CD4-positive, alpha-beta T cell (primary cell): Measurements from ENCODE around the gene CGB8. TPM values are rescaled to one million over a fixed set of nuclear protein-coding genes. Genes with fewer than 3 reads are reported as not detected.
"Not testable (repeated sequence)": the region's sequence is repeated elsewhere in the genome, so short reads cannot be mapped to it uniquely, and the experiment has no call there.

Source experiments
- ATAC-seq: fragments of 200-7000 bp; cut with Tn5 transposase; one replicate; pipeline ENCODE4 v1.10.0; 2022; ENCODE audit warnings: mild to moderate bottlenecking; ENCODE audit not compliant: poor library complexity
- CTCF ChIA-PET: fragments of 350-600 bp; sonication (Branson Sonifier 250); formaldehyde crosslinking; loops from one replicate; lab custom pipeline; 2021; ENCODE audit warnings: antibody characterized with exemption, inconsistent platforms; lab: Charles Lee
- POLR2A ChIA-PET: fragments of 350-600 bp; sonication (Branson Sonifier 250); formaldehyde crosslinking; loops from one replicate; lab custom pipeline; 2021; ENCODE audit warnings: antibody characterized with exemption, inconsistent platforms; lab: Charles Lee
- DNase-seq, 14 experiments: peaks; one replicate each; pipeline ENCODE4 v3.0.0-alpha.2; 2013 to 2020; ENCODE audit warnings: mixed read lengths in 2 of 14
- H3K27ac ChIP-seq, 2 donors: one replicate each; pipeline versions ENCODE4 v1.5.1 to v1.7.0; 2013; ENCODE audit warnings: low read length in 2 of 2, low read depth in 1 of 2, mild to moderate bottlenecking in 1 of 2
- H3K27me3 ChIP-seq, 2 experiments: 1 replicate in 1 of 2; 2 replicates in 1 of 2; pipeline versions ENCODE4 v1.6.1 to v1.7.0; 2013; ENCODE audit warnings: low read length in 2 of 2, control low read depth in 1 of 2, mild to moderate bottlenecking in 1 of 2, moderate library complexity in 1 of 2; ENCODE audit not compliant: insufficient read depth in 2 of 2, control insufficient read depth in 1 of 2
- H3K36me3 ChIP-seq: one replicate; pipeline ENCODE4 v1.6.1; 2013; ENCODE audit warnings: low read length, control low read depth; ENCODE audit not compliant: insufficient read depth
- H3K4me1 ChIP-seq: one replicate; pipeline ENCODE4 v1.6.1; 2013; ENCODE audit warnings: low read length, control low read depth; ENCODE audit not compliant: insufficient read depth
- H3K4me3 ChIP-seq: one replicate; pipeline ENCODE4 v1.5.1; 2013; ENCODE audit warnings: mild to moderate bottlenecking, low read length, moderate library complexity
- H3K9me3 ChIP-seq, 2 experiments: 1 replicate in 1 of 2; 2 replicates in 1 of 2; pipeline versions ENCODE4 v1.6.1 to v1.7.0; 2013; ENCODE audit warnings: low read length in 2 of 2, mild to moderate bottlenecking in 2 of 2, control low read depth in 1 of 2, moderate library complexity in 1 of 2; ENCODE audit not compliant: control insufficient read depth in 1 of 2, insufficient read depth in 1 of 2
- H3K27ac Mint-ChIP-seq: one replicate; pipeline ENCODE4 v1.8.0; 2020; ENCODE audit warnings: mixed read lengths
- H3K27me3 Mint-ChIP-seq: one replicate; pipeline ENCODE4 v1.8.0; 2021; ENCODE audit warnings: mixed read lengths
- H3K36me3 Mint-ChIP-seq: one replicate; pipeline ENCODE4 v1.8.0; 2021; ENCODE audit warnings: low read depth, mixed read lengths
- H3K4me1 Mint-ChIP-seq: one replicate; pipeline ENCODE4 v1.8.0; 2021; ENCODE audit warnings: low read depth, mixed read lengths
- H3K4me3 Mint-ChIP-seq: one replicate; pipeline ENCODE4 v1.8.0; 2020; ENCODE audit warnings: mild to moderate bottlenecking, mixed read lengths
- H3K9me3 Mint-ChIP-seq: one replicate; pipeline ENCODE4 v1.8.0; 2020; ENCODE audit warnings: mixed read lengths
- intact Hi-C, 2 experiments: fragments of 100-400 bp; cut with DNase I in 1 of 2; cut with micrococcal nuclease in 1 of 2; formaldehyde crosslinking; loops; one replicate each; pipeline versions ENCODE4 v1.15.1 to v1.9.0; 2023 to 2025; cut with DNase I, micrococcal nuclease
- total RNA-seq, 174 experiments: library from RNA in 2 of 174; stranded (reverse) in 2 of 174; gene quantifications; one replicate each; pipeline ENCODE4 v1.2.3 and lab custom pipeline; 2021 to 2026
- TF ChIP-seq, protein P1 (sequence below): fragments of 200-600 bp; IDR thresholded peaks from one replicate; pipeline ENCODE4 v1.8.0; 2022; ENCODE audit warnings: antibody characterized with exemption, mild to moderate bottlenecking

CGB8 gene
- total RNA-seq, 2 experiments from 2014 or later, result not detected

DNA sequence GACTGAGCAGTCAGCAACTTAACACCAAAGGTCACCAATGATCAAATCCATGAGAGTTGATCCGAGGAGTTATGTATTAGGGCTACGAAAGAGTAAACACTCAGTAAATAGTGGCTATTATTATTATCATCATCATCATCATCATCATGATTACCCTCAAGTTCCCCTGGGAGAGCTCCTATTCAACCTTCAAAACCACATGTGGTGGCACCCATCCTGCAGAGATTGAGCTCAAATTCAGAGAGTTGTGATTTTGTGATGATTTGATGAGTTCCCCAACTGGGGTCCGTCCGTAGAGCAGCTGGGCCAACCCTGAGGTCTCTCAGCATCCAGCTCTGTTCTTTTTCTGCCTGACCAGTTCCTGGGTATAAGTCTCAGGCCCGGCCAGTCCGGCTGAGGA lies 23.8 kb downstream of the CGB8 start:
- H3K27me3 Mint-ChIP-seq, CTCF ChIA-PET, H3K27me3 ChIP-seq, H3K27ac ChIP-seq, POLR2A ChIA-PET, H3K36me3 Mint-ChIP-seq, intact Hi-C loops, ATAC-seq, H3K9me3 Mint-ChIP-seq, H3K27ac Mint-ChIP-seq, H3K4me3 Mint-ChIP-seq, H3K36me3 ChIP-seq, H3K9me3 ChIP-seq, DNase-seq, H3K4me3 ChIP-seq: not testable (repeated sequence)
- H3K4me1 ChIP-seq, result peaks cover 12% of the 10 kb centered on the region
- H3K4me1 Mint-ChIP-seq, result peaks cover 11% of the 10 kb centered on the region

DNA sequence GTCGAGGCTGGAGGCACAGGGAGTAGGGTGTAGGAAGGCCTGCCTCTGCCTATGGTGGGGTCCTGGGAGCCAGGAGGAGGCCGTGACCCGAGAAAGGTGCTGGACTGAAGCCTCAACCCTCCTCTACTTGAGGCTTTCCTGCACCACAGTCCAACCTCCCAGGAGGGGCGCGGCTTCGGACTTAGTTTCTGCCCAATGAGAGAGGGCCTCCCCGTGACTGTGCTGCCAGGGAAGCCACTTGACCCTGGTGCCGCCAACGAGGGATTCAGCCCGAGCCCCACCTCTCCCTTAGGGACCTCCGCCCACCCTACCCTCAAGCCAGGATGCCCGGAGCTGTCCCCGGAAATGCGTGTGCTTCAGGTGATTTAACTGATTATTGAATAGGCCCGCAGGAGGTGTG lies 24.7 kb downstream of the CGB8 start, which contains the start of gene CGB3:
CGB3 (minus strand) TSS at position 101 of the 400 bp plus-strand sequence. CDS start 362 bp downstream, outside the sequence.
- H3K36me3 Mint-ChIP-seq, H3K27me3 ChIP-seq, DNase-seq, POLR2A ChIA-PET, H3K36me3 ChIP-seq, H3K27ac ChIP-seq, H3K27me3 Mint-ChIP-seq, H3K4me3 ChIP-seq, H3K9me3 ChIP-seq, CTCF ChIA-PET, H3K4me3 Mint-ChIP-seq, H3K27ac Mint-ChIP-seq, H3K9me3 Mint-ChIP-seq, intact Hi-C loops, ATAC-seq: not testable (repeated sequence)
- peaks cover 20% of the 10 kb centered on the region for H3K4me1 Mint-ChIP-seq
- peaks cover 20% of the 10 kb centered on the region for H3K4me1 ChIP-seq

DNA sequence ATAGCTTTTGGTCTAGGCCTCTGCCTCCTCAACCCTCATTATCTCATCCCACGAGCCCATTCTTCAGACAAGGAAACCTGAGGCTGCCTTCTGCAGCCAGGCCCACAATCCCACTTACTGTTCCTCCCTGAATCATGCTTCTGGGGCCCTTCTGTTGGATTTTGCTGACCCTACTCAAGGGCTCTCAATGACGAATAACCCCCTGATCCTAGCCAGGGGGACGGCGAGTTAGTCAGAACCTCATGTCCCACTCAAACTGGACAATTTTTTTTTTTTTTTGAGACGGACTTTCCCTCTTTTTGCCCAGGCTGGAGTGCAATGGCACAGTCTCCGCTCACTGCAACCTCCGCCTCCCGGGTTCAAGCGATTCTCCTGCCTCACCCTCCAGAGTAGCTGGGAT lies 26.8 kb downstream of the CGB8 start:
- Mint-ChIP-seq H3K9me3 (no peaks in the 10 kb centered on the region), H3K27me3 (peaks cover 5% of the 10 kb centered on the region), H3K36me3 (peaks cover 5% of the 10 kb centered on the region), H3K4me3 (no peak overlapping the region), H3K27ac (no peak overlapping the region), H3K4me1 (peaks cover 25% of the 10 kb centered on the region)
- no peak for DNase-seq
- ChIA-PET CTCF (no interaction called here), POLR2A (interaction anchor here (1.0 kb wide), 1 partner anchor 29 kb away, joined by 3 read pairs; the partner anchor contains the start of genes GYS1 and RUVBL2)
- TF ChIP-seq, protein P1, sequence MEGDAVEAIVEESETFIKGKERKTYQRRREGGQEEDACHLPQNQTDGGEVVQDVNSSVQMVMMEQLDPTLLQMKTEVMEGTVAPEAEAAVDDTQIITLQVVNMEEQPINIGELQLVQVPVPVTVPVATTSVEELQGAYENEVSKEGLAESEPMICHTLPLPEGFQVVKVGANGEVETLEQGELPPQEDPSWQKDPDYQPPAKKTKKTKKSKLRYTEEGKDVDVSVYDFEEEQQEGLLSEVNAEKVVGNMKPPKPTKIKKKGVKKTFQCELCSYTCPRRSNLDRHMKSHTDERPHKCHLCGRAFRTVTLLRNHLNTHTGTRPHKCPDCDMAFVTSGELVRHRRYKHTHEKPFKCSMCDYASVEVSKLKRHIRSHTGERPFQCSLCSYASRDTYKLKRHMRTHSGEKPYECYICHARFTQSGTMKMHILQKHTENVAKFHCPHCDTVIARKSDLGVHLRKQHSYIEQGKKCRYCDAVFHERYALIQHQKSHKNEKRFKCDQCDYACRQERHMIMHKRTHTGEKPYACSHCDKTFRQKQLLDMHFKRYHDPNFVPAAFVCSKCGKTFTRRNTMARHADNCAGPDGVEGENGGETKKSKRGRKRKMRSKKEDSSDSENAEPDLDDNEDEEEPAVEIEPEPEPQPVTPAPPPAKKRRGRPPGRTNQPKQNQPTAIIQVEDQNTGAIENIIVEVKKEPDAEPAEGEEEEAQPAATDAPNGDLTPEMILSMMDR, result no peak
- intact Hi-C loops, result no loop called here
- ATAC-seq, result no peak
- H3K4me1 ChIP-seq, result peaks cover 40% of the 10 kb centered on the region
- H3K27ac ChIP-seq, result no peak overlapping the region
- H3K27me3 ChIP-seq, result peaks cover 0 to 4% of the 10 kb centered on the region in 2 experiments
- H3K4me3 ChIP-seq, result no peak overlapping the region
- H3K9me3 ChIP-seq, result no peaks in the 10 kb centered on the region
- no peaks in the 10 kb centered on the region for H3K36me3 ChIP-seq

DNA sequence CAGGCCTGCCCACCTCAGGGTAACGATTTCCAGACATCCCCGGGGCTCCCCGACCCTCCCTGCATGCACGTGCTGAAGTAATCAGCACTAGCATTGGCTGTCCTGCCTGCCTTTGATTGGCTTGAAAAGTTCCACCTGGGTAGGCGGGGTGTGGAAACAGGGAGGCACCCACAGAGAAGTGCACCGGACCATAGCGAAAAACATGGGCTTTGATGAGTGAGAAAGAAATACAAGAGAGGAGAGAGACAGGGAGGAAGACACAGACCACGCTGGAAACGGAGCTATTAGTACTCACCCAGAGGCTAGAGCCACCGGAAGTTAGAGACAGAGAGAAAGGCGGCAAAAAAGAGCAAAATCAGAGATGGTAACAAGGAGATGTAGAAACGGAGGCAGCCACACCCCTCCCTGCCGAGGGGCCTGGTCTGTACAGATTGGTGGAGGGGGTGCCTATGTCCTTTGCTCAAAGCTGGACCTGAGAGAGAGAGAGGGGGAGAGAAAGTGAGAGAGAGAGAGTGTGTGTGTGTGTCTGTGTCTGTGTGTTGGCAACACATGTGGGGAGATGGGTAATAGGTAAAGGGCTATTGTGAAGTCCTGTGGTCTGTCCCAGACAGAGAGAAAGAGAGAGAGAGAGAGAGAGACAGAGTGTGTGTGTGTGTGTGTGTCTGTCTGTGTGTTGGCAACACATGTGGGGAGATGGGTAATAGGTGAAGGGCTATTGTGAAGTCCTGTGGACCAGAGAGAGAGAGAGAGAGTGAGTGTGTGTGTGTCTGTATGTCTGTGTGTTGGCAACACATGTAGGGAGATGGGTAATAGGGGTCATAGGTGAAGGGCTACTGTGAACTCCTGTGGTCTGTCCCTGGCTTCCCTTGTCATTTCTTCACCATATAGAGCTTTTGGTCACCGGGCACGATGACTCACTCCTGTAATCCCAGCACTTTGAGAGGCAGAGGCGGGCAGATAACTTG lies 27.7 kb downstream of the CGB8 start:
- peak overlapping the region; percentile 2 for H3K4me3 Mint-ChIP-seq
- no peak overlapping the region for H3K27ac Mint-ChIP-seq
- H3K4me1 ChIP-seq, result peaks cover 40% of the 10 kb centered on the region
- no peak for DNase-seq
- peaks cover 0 to 4% of the 10 kb centered on the region in 2 experiments for H3K27me3 ChIP-seq
- ChIA-PET POLR2A (interaction anchor here (1.0 kb wide), 1 partner anchor 28 kb away, joined by 3 read pairs; the partner anchor contains the start of genes GYS1 and RUVBL2), CTCF (no interaction called here)
- H3K4me1 Mint-ChIP-seq, result peaks cover 25% of the 10 kb centered on the region
- no peaks in the 10 kb centered on the region for H3K9me3 Mint-ChIP-seq
- ATAC-seq, result no peak
- TF ChIP-seq, protein P1, result no peak
- H3K9me3 ChIP-seq, result no peaks in the 10 kb centered on the region
- H3K36me3 Mint-ChIP-seq, result peaks cover 5% of the 10 kb centered on the region
- H3K27ac ChIP-seq, result no peak overlapping the region
- H3K36me3 ChIP-seq, result no peaks in the 10 kb centered on the region
- H3K4me3 ChIP-seq, result no peak overlapping the region
- intact Hi-C loops, result no loop called here
- peaks cover 5% of the 10 kb centered on the region for H3K27me3 Mint-ChIP-seq
